ENCODE results near the gene CACNA2D1. TPM values are rescaled to one million over a fixed set of nuclear protein-coding genes. Genes with fewer than 3 reads are reported as not detected.

Gene CACNA2D1
- total RNA-seq, 1 experiment from 2014 or later: 0.27 TPM

- TF ChIP-seq EZH2 (IDR thresholded peaks at IDR 0.05) (no peak), ZNF274 (IDR thresholded peaks at IDR 0.05; ENCODE audit: low read depth, low read length) (no peak)
Observed at GRCh38 chr7:82131215-82131614, 312.4 kb downstream of the CACNA2D1 start (continued).

DNA sequence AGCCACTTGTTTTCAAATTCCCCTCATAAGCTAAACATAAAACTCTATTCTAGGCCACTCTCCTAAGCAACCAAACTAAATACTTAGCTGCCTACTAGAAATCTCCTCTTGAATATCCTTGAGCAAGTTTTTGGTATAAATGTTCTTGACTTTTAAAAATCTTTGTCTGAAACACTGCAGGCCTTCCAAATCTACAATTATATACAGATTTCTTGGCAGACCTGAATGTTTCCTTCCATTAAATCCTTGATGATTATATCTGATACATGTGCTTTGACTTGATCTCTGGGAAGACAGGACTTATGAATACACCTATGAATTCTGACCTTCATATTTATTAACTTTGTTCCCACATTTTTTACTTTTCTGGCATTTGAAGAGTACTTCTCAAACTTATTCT lies 314.5 kb downstream of the CACNA2D1 start:
- ATAC-seq: no peak
- no TSS peak for BruUV-seq (replicated peaks)
- Histone ChIP-seq H3K9me2 (ENCODE audit: insufficient read depth) (no peaks in the 10 kb centered on the region), H3K4me1 (ENCODE audit: control insufficient read depth in 1 of 2, insufficient read depth in 2 of 2, low read length in 2 of 2) (no peaks in the 10 kb centered on the region), H3K4me3 (replicated peaks in 1 of 2; ENCODE audit: low read depth in 1 of 2, low read length in 2 of 2) (no peak overlapping the region), H2AFZ (ENCODE audit: low read depth, low read length, poor library complexity, severe bottlenecking) (no peak overlapping the region), H3K9me3 (ENCODE audit: control insufficient read depth in 1 of 2, insufficient read depth in 1 of 2, low read depth in 1 of 2, low read length in 2 of 2) (no peaks in the 10 kb centered on the region), H3K79me2 (ENCODE audit: insufficient read depth, low read length) (no peaks in the 10 kb centered on the region), H3K4me2 (ENCODE audit: low read length) (no peak overlapping the region), H3K27me3 (ENCODE audit: insufficient read depth, low read length) (no peaks in the 10 kb centered on the region), H3K36me3 (ENCODE audit: control insufficient read depth in 1 of 2, insufficient read depth in 2 of 2, low read length in 2 of 2) (no peaks in the 10 kb centered on the region), H3K9ac (ENCODE audit: low read length) (no peak overlapping the region), H4K20me1 (ENCODE audit: insufficient read depth) (no peaks in the 10 kb centered on the region), H3K27ac (ENCODE audit: low read depth, low read length) (no peak overlapping the region)
- ChIA-PET CTCF (no interaction called here), RAD21 (ENCODE audit: low non-redundant PET in 1 of 2, low total read pairs in 2 of 2, uncharacterized antibody in 2 of 2, unreplicated experiment in 2 of 2) (no interaction called here), POLR2A (interaction anchor here (0.6 kb wide), 1 partner anchor 346 kb away, joined by 3 read pairs; no protein-coding TSS in a partner anchor)
- intact Hi-C loops (cut with micrococcal nuclease): no loop called here
- no peak for TF ChIP-seq CEBPB (IDR thresholded peaks at IDR 0.05; ENCODE audit: low read depth)
- TF ChIP-seq YY1 (IDR thresholded peaks at IDR 0.05; ENCODE audit: extremely low read depth, insufficient replicate concordance, low read depth, low read length): no peak
- no peak for TF ChIP-seq ZFX (IDR thresholded peaks at IDR 0.05)
- no peak for TF ChIP-seq SP1 (IDR thresholded peaks at IDR 0.05; ENCODE audit: low read depth)
- no peak for TF ChIP-seq ZBTB33 (IDR thresholded peaks at IDR 0.05; ENCODE audit: extremely low read depth, insufficient replicate concordance, low read length)
- TF ChIP-seq CTCF (IDR thresholded peaks at IDR 0.05 in 2 of 3, conservative IDR thresholded peaks at IDR 0.05 in 1 of 3; ENCODE audit: borderline replicate concordance in 1 of 3, insufficient read depth in 1 of 3, low read depth in 2 of 3, low read length in 2 of 3): no peak
- no peak for TF ChIP-seq CBX3 (IDR thresholded peaks at IDR 0.05; ENCODE audit: low read depth)
- no peak for DNase-seq (ENCODE audit: low read depth, low spot score)

All from HCT116 (cell line).